GM20000 (cell line): Measurements from ENCODE around the gene PINLYP.

Source experiments
- DNase-seq: peaks from one replicate; pipeline ENCODE4 v3.0.0; 2012; ENCODE audit warnings: low spot score
- CTCF ChIP-seq: IDR thresholded peaks from 2 replicates; pipeline ENCODE4 v1.5.1; 2012; ENCODE audit warnings: mild to moderate bottlenecking, control low read depth; ENCODE audit errors: extremely low read depth, missing control alignments

PINLYP gene

GRCh38 chr19:43606569-43607229 is 31.1 kb downstream of the PINLYP start:
- no peak for DNase-seq

GRCh38 chr19:43607238-43608205 is 31.9 kb downstream of the PINLYP start:
- no peak for TF ChIP-seq CTCF

More at GRCh38 chr19:43606569-43607229, 31.1 kb downstream of the PINLYP start:
- TF ChIP-seq CTCF: no peak

GRCh38 chr19:43609872-43610271 is 34.3 kb downstream of the PINLYP start:
- no peak for TF ChIP-seq CTCF
- DNase-seq: no peak

More at GRCh38 chr19:43607238-43608205, 31.9 kb downstream of the PINLYP start:
- no peak for DNase-seq

- no peak for TF ChIP-seq CTCF
- DNase-seq: no peak
Observed at GRCh38 chr19:43610493-43610892, 34.9 kb downstream of the PINLYP start.

GRCh38 chr19:43611788-43612187 is 36.2 kb downstream of the PINLYP start, which contains the start of gene SRRM5:
SRRM5 (plus strand) TSS chr19:43612088; CDS start chr19:43612122, 34 bp downstream.
- no peak for TF ChIP-seq CTCF
- DNase-seq: no peak

- no peak for TF ChIP-seq CTCF
Observed at GRCh38 chr19:43612374-43612773, 36.8 kb downstream of the PINLYP start.

GRCh38 chr19:43616306-43616705 is 40.7 kb downstream of the PINLYP start:
- DNase-seq: no peak
- no peak for TF ChIP-seq CTCF

More at GRCh38 chr19:43612374-43612773, 36.8 kb downstream of the PINLYP start:
- DNase-seq: no peak
